GM04504 (cell line): ENCODE measurements around the gene PRCD.

ENCODE experiments used
- DNase-seq: peaks from one replicate; pipeline ENCODE4 v3.0.0-alpha.2; 2012; ENCODE audit warnings: low read depth

Gene PRCD

GRCh38 chr17:76541739-76542454 lies 2.1 kb downstream of the PRCD start:
- no peak for DNase-seq

- DNase-seq, result no peak
These were observed 2.7 kb downstream of the PRCD start for GRCh38 chr17:76542566-76542971.

- DNase-seq, result no peak
These were observed 3.1 kb downstream of the PRCD start for GRCh38 chr17:76542984-76543383.

- DNase-seq, result no peak
These were observed 3.6 kb downstream of the PRCD start for GRCh38 chr17:76543482-76543825.

- no peak for DNase-seq
These were observed 4.1 kb downstream of the PRCD start for GRCh38 chr17:76543826-76544545.

- no peak for DNase-seq
These were observed 4.9 kb downstream of the PRCD start for GRCh38 chr17:76544546-76545365.

- no peak for DNase-seq
These were observed 6.2 kb downstream of the PRCD start for GRCh38 chr17:76545918-76546555.

- peak; percentile 66 for DNase-seq
These were observed 6.8 kb downstream of the PRCD start for GRCh38 chr17:76546556-76547182.

- DNase-seq, result no peak
These were observed 7.4 kb downstream of the PRCD start for GRCh38 chr17:76547183-76547641.

- no peak for DNase-seq
These were observed 7.9 kb downstream of the PRCD start for GRCh38 chr17:76547642-76548202.

GRCh38 chr17:76548378-76549214 lies 8.8 kb downstream of the PRCD start:
- no peak for DNase-seq

- DNase-seq, result no peak
These were observed 9.3 kb downstream of the PRCD start for GRCh38 chr17:76549215-76549518.

- no peak for DNase-seq
These were observed 9.7 kb downstream of the PRCD start for GRCh38 chr17:76549539-76549938.

- no peak for DNase-seq
These were observed 11.1 kb downstream of the PRCD start for GRCh38 chr17:76550712-76551615.

- no peak for DNase-seq
These were observed 11.8 kb downstream of the PRCD start for GRCh38 chr17:76551685-76552084.

GRCh38 chr17:76553178-76553908 lies 13.5 kb downstream of the PRCD start:
- no peak for DNase-seq

GRCh38 chr17:76554131-76554530 lies 14.3 kb downstream of the PRCD start:
- no peak for DNase-seq

- DNase-seq, result no peak
These were observed 17.0 kb downstream of the PRCD start for GRCh38 chr17:76556765-76557367.
